H1 (cell line): ENCODE results near the gene KBTBD12. TPM values are rescaled to one million over a fixed set of nuclear protein-coding genes. Genes with fewer than 3 reads are reported as not detected.

ENCODE experiments used
- ATF3 ChIP-seq: IDR thresholded peaks from 2 replicates; pipeline ENCODE4 v1.6.1; 2011; ENCODE audit warnings: low read depth, mild to moderate bottlenecking, low read length; ENCODE audit not compliant: insufficient read depth
- CHD7 ChIP-seq: fragments of 300-600 bp; sonication (generic); IDR thresholded peaks from 2 replicates; pipeline ENCODE4 v1.7.1; 2012; ENCODE audit warnings: low read length, moderate library complexity, mild to moderate bottlenecking, inconsistent platforms; ENCODE audit not compliant: insufficient replicate concordance
- EZH2 ChIP-seq: fragments of 200-600 bp; sonication (generic); IDR thresholded peaks from 2 replicates; pipeline ENCODE4 v1.7.1; 2012; ENCODE audit warnings: low read depth, mild to moderate bottlenecking, moderate library complexity, low read length, inconsistent platforms; ENCODE audit not compliant: severe bottlenecking
- FOSL1 ChIP-seq: IDR thresholded peaks from 2 replicates; pipeline ENCODE4 v1.6.1; 2011; ENCODE audit warnings: mild to moderate bottlenecking, low read depth, low read length, moderate library complexity; ENCODE audit not compliant: insufficient read depth
- JUN ChIP-seq: IDR thresholded peaks from 2 replicates; pipeline ENCODE4 v1.6.1; 2011; ENCODE audit warnings: low read depth, mild to moderate bottlenecking, improper control_type of control experiment, low read length
- KDM5A ChIP-seq: fragments of 200-600 bp; IDR thresholded peaks from 2 replicates; pipeline ENCODE4 v1.7.1; 2012; ENCODE audit warnings: mild to moderate bottlenecking, low read length, inconsistent platforms, mixed read lengths
- MAFK ChIP-seq: IDR thresholded peaks from 2 replicates; pipeline ENCODE4 v1.6.1; 2012; ENCODE audit warnings: low read depth, mild to moderate bottlenecking, improper control_type of control experiment, low read length
- SP4 ChIP-seq: IDR thresholded peaks from 2 replicates; pipeline ENCODE4 v1.6.1; 2012; ENCODE audit warnings: low read length, inconsistent platforms
- YY1 ChIP-seq: IDR thresholded peaks from 2 replicates; pipeline ENCODE4 v1.6.1; 2011; ENCODE audit warnings: low read depth, mild to moderate bottlenecking, low read length
- polyA plus RNA-seq, 7 experiments: library from polyadenylated mRNA; depleted of rRNA in 3 of 7; stranded (reverse) in 5 of 7; unstranded in 2 of 7; fragments of >200 nt in 5 of 7; fragments of 200-250 nt in 2 of 7; gene quantifications; 1 replicate in 5 of 7; 2 replicates in 1 of 7; 4 replicates in 1 of 7; pipeline versions ENCODE4 v1.2.1 to v1.2.3, GENCODE V29; 2011 to 2013; ENCODE audit warnings: missing spikeins in 2 of 7, mixed read lengths in 2 of 7
- total RNA-seq: library from RNA; stranded (reverse); fragmentation: NEBNext Ultra II Directional; extraction: Animal tissue kit (Norgen Biotek cat#: 25700); gene quantifications from 2 replicates; pipeline ENCODE4 v1.2.1, GENCODE V29; 2021
- TF ChIP-seq, protein P1 (sequence below): IDR thresholded peaks from 2 replicates; pipeline ENCODE4 v1.6.1; 2012; ENCODE audit warnings: low read length, inconsistent platforms

The KBTBD12 gene
- total and polyA plus RNA-seq, 2 of the 8 experiments (the other 6 are each of a cell fraction or from before 2014, with no cell fraction given), result 0.33 to 0.63 TPM

DNA sequence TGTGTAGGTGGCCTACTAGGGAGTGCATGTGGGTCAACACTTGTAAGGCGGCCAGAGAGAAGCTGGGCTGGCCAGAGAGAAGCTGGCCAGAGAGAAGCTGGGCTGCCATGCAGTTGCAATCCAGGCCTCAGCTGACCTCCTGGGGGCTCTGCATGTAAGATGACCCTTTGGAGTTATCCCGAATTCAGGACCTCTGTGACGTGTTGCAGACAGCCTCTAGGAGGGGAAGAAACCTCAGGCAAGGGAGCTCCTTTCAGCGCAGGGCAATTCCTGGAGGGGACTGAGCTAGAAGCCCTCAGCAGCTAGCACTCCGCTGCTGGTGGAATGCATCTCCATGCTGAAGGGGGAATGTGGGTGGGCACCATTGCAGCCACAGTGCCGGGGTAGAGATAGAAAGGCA, 15.8 kb upstream of the KBTBD12 start (continued):
- TF ChIP-seq CHD7 (no peak), KDM5A (no peak), EZH2 (no peak), SP4 (no peak), FOSL1 (no peak), ATF3 (no peak), JUN (no peak), YY1 (no peak), MAFK (no peak)
- TF ChIP-seq, protein P1, sequence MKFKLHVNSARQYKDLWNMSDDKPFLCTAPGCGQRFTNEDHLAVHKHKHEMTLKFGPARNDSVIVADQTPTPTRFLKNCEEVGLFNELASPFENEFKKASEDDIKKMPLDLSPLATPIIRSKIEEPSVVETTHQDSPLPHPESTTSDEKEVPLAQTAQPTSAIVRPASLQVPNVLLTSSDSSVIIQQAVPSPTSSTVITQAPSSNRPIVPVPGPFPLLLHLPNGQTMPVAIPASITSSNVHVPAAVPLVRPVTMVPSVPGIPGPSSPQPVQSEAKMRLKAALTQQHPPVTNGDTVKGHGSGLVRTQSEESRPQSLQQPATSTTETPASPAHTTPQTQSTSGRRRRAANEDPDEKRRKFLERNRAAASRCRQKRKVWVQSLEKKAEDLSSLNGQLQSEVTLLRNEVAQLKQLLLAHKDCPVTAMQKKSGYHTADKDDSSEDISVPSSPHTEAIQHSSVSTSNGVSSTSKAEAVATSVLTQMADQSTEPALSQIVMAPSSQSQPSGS, result no peak
